Stimulated activated CD4-positive, alpha-beta T cell treated with anti-CD3 and anti-CD28 coated beads, Interleukin-4, amount 100 ng/mL, for 1 hour (primary cell): ENCODE data around the gene DYNLRB1.

Experiments
- DNase-seq: peaks from one replicate; pipeline ENCODE4 v3.0.0-alpha.2; 2020

Gene DYNLRB1

GRCh38 chr20:34579979-34580940, 64.0 kb downstream of the DYNLRB1 start:
- no peak for DNase-seq

GRCh38 chr20:34581341-34582184, 65.3 kb downstream of the DYNLRB1 start:
- DNase-seq: no peak

- no peak for DNase-seq
Observed at GRCh38 chr20:34582221-34582620, 66.0 kb downstream of the DYNLRB1 start.

GRCh38 chr20:34582911-34583310, 66.7 kb downstream of the DYNLRB1 start:
- no peak for DNase-seq

GRCh38 chr20:34583544-34583943, 67.3 kb downstream of the DYNLRB1 start:
- no peak for DNase-seq

- DNase-seq: no peak
Observed at GRCh38 chr20:34585019-34585418, 68.8 kb downstream of the DYNLRB1 start.

- no peak for DNase-seq
Observed at GRCh38 chr20:34586488-34587163, 70.4 kb downstream of the DYNLRB1 start.
